Peyer's patch (tissue), 4 donors: Measurements from ENCODE around the gene GLI3.

Experiments used
- POLR2A ChIP-seq, 2 donors: fragments of 450-650 bp; IDR thresholded peaks; one replicate each; pipeline ENCODE4 v1.5.1; 2017; ENCODE audit warnings: antibody characterized with exemption in 2 of 2, mild to moderate bottlenecking in 2 of 2, moderate library complexity in 2 of 2
- TF ChIP-seq, protein P1 (sequence below), 6 experiments: fragments of 450-650 bp in 4 of 6; fragments of 200-600 bp in 2 of 6; sonication (generic) in 1 of 6; IDR thresholded peaks; one replicate each; pipeline ENCODE4 v1.5.1; 2017 to 2019; ENCODE audit warnings: antibody characterized with exemption in 6 of 6, mild to moderate bottlenecking in 3 of 6, moderate library complexity in 1 of 6

DNA sequence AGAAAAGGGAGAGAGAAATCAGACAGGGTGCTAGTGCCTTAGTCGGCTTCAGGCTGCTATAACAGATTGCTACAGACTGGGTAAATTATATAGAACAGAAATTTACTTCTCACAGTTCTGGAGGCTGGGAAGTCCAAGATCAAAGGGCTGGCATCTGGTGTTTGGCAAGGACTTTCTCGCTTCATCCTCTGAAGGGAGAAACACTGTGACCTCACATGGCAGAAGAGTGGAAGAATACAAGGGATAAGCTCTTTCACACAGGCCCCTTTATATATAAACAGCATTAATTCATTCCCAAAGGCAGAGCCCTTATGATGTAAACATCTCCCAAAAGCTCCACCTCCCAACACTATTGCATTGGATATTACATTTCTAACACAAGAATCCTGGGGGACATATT lies 298.6 kb downstream of the GLI3 start:
- TF ChIP-seq, protein P1, sequence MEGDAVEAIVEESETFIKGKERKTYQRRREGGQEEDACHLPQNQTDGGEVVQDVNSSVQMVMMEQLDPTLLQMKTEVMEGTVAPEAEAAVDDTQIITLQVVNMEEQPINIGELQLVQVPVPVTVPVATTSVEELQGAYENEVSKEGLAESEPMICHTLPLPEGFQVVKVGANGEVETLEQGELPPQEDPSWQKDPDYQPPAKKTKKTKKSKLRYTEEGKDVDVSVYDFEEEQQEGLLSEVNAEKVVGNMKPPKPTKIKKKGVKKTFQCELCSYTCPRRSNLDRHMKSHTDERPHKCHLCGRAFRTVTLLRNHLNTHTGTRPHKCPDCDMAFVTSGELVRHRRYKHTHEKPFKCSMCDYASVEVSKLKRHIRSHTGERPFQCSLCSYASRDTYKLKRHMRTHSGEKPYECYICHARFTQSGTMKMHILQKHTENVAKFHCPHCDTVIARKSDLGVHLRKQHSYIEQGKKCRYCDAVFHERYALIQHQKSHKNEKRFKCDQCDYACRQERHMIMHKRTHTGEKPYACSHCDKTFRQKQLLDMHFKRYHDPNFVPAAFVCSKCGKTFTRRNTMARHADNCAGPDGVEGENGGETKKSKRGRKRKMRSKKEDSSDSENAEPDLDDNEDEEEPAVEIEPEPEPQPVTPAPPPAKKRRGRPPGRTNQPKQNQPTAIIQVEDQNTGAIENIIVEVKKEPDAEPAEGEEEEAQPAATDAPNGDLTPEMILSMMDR (IDR thresholded peaks at IDR 0.05) = no peak
- TF ChIP-seq POLR2A (IDR thresholded peaks at IDR 0.05) = no peak
